GM21825 (cell line): Measurements from ENCODE around the gene ARL6IP5.

Experiments used
- ATAC-seq: cut with Tn5 transposase; IDR thresholded peaks from one replicate; pipeline ENCODE4 v1.9.1; 2021; ENCODE audit warnings: mild to moderate bottlenecking, moderate library complexity; ENCODE audit not compliant: unreplicated experiment

Gene ARL6IP5

DNA sequence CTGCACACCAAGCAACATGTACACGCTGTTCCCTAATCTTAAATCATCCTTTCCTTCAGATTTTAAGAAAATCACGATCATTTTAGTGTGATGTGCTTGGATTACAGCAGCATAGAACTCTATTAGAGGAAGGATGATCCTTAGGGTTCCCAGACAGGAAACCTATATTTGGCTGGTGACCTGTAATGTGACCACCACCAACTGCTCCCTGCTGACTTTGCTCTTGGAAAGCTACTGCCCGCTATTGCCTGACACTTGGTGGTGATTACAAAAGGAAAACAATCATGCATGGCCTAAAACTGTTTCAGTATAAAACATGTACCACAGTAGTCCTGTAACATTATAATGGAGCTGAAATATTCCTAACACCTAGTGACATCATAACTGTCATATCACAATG lies 64.8 kb downstream of the ARL6IP5 start:
- ATAC-seq = no peak
